HG02759 (cell line): ENCODE results near the gene MAP1LC3B2.

ENCODE experiments used
- ATAC-seq: cut with Tn5 transposase; IDR thresholded peaks from one replicate; pipeline ENCODE4 v1.9.1; 2021; ENCODE audit warnings: mild to moderate bottlenecking, moderate library complexity; ENCODE audit not compliant: unreplicated experiment

The MAP1LC3B2 gene

GRCh38 chr12:116559162-116559935 is at the start of gene MAP1LC3B2:
MAP1LC3B2 (plus strand) TSS chr12:116559381; CDS start chr12:116575943, 16,562 bp downstream.
- ATAC-seq, result peak; percentile 82

DNA sequence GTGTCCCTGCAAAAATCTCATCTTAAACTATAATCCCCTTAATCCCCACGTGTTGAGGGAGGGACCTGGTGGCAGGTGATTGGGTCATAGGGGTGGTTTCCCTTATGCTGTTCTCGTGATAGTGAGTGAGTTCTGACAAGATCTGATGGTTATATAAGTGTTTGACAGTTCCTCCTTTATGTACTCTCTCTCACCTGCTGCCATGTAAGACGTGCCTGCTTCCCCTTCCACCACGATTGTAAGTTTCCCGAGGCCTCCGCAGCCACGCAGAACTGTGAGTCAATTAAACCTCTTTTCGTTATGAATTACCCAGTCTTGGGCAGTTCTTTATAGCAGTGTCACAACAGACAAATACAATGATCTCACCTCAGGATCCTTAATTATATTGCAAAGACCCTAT is 45.2 kb upstream of the MAP1LC3B2 start:
- no peak for ATAC-seq

- no peak for ATAC-seq
Observed at GRCh38 chr12:116515684-116516083, 43.5 kb upstream of the MAP1LC3B2 start.

GRCh38 chr12:116516657-116517056 is 42.5 kb upstream of the MAP1LC3B2 start:
- ATAC-seq, result no peak

DNA sequence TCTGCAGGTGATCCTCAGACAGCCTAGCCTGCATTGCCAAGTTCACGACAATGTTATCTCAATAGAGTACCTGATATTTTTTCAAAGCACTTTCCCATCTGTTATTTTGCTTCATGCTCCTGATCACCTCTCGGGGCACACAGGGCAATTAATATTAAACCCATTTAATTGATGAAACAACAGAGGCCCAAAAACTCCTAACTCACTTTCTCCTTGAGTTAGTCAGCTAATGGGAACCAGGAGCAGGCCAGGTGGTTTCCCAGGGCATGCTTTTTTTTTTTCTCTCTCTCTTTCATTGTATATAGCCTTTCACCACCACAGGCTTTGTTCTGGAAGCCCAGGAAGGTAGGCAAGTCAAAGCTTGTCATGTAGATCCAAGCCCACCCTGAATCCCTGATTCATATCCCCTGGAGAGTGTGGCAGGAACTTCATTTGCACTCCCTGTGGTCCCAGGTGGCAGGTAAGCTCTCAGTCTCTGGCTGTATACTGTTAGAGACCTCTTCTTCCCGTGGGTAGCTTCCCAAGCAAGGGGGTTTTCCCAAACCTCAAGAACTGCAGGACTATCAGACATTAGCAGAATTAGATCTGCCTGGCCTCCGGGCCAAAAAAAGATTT is 41.6 kb upstream of the MAP1LC3B2 start:
- ATAC-seq, result no peak

- no peak for ATAC-seq
Observed at GRCh38 chr12:116520225-116520760, 38.9 kb upstream of the MAP1LC3B2 start.

- no peak for ATAC-seq
Observed at GRCh38 chr12:116520801-116521471, 38.2 kb upstream of the MAP1LC3B2 start.

DNA sequence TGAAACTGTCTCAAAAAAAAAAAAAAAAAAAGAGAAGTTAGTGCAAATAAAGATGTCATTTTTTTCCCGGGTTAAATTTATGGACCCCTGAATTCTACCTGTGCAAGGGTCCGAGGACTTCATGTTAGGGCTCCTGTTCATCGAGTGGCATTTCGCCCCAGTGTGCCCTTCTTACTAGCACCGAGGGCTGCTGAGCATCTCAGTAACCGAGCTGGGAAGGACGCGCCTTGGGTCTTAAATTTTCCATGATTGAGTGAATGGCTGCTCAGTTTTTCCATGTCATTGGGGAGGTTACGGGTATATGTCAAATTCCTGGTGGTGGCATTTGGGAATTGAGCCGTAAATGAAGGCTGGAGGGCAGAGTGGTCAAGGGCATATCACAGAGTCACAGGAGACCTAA is 34.9 kb upstream of the MAP1LC3B2 start:
- no peak for ATAC-seq

GRCh38 chr12:116524964-116525379 is 34.2 kb upstream of the MAP1LC3B2 start:
- no peak for ATAC-seq

- ATAC-seq, result no peak
Observed at GRCh38 chr12:116525418-116526001, 33.7 kb upstream of the MAP1LC3B2 start.

- ATAC-seq, result no peak
Observed at GRCh38 chr12:116528065-116528464, 31.1 kb upstream of the MAP1LC3B2 start.

DNA sequence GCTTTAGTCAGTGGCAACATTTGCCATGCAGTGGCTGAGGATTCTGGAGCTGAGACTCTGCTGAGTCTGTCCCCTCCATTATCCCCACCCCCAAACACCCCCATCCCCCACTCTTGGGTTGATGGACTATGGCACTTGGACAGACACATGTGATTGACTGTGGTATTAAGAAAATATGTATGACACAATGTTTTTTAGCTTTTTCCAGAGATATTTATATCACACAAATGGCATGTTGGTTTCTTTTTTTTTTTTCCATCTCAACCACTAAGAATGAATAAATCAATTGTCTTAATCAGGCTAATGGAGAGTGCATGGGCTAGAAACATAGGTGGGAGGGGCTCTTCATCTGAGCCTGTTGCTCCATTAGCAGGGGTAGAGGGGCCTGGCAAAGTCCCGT is 30.7 kb upstream of the MAP1LC3B2 start:
- ATAC-seq, result no peak

- ATAC-seq, result no peak
Observed at GRCh38 chr12:116529048-116529447, 30.1 kb upstream of the MAP1LC3B2 start.

DNA sequence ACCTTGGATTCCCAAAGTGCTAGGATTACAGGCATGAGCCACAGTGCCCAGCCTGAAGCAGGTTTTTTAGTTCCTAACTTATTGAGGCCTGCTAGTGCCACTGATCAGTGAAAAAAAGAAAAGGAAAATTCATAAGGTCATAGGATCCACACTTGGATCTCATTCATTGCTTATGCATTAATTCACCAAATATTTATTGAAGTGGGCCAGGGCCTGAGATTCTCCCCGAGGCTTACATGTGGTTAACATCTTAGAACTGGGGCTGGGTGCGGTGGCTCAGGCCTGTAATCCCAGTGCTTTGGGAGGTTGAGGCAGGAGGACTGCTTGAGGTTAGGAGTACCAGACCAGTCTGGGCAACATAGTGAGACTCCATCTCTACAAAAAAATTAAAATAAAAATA is 29.5 kb upstream of the MAP1LC3B2 start:
- no peak for ATAC-seq

DNA sequence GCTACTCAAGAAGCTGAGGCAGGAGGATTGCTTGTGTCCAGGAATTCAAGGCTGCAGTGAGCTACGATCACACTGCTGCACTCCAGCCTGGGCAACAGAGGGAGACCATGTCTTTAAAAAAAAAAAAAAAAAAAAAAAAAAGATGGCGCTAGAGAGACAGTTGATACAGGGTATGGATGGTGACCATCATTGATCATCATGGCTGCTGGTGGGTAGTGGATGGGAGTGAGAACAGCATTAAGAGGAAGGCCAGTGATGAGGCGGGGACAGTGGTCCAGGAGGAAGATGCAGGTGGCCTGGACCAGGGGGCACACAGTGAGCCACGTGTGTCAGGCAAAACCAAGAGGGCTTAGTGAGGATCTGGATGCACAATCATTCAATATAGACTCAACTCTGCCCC is 26.8 kb upstream of the MAP1LC3B2 start:
- ATAC-seq, result no peak

- ATAC-seq, result no peak
Observed at GRCh38 chr12:116532986-116533342, 26.2 kb upstream of the MAP1LC3B2 start.

GRCh38 chr12:116533343-116534251 is 25.6 kb upstream of the MAP1LC3B2 start:
- peak; percentile 57 for ATAC-seq

DNA sequence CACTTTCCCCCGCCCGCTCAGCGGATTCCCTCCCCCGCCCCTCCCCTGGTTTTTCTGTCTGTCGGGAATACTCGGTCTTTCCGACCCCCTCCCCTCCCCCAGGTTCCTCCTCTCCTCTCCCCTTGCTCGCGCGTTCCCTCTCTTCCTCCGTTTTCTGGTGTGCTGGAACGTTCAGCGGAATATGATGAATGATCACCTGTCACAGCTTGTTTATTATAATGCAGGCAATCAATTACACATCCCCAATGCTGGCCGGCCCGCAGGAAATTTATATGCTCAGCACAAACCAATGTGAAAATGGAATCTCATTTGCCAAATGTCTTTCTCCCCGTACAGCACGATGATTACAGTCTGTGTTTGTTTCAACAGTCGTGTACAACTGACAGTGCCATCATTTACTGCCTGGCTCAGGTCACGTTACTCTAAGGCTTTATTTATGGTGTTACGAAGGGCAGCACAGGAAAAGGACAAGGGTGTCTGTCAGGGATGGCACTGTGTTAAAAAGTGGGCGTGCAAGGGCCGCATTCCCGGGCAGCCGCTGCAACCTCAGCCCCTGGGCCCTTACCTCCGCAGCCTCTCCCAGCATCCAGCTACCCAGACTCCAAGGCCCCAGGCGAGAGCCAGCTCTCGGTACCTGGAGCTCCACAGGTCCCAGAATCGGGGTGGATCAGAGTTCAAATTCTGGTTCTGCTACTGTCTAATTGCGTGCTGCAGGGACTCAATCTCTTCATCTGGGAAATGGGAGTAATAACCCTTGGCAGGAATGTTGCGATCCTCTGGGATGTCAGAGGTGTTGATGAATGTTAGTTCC is 24.7 kb upstream of the MAP1LC3B2 start:
- ATAC-seq, result no peak

DNA sequence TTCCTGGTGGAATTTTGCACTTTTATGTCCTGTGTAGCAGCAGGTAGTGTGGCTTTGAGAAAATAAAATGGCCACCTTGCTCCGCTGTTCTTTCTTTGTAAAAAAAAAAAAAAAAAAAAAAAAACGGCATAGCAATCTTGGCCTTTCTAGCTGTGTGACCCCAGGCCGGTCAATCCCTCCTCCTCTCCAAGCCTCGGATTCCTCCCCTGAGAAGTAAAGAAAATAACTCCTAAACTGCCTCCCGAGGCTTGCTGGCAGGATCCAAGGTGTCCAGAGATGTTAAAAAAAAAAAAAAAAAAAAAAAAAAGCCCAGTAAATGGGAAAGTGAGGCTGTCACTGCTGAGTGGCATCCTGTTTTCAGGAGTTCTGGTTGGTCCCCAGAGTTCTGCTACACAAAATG is 23.9 kb upstream of the MAP1LC3B2 start:
- ATAC-seq, result no peak
